ENCODE results near the gene SNX21.

Gene SNX21

DNA sequence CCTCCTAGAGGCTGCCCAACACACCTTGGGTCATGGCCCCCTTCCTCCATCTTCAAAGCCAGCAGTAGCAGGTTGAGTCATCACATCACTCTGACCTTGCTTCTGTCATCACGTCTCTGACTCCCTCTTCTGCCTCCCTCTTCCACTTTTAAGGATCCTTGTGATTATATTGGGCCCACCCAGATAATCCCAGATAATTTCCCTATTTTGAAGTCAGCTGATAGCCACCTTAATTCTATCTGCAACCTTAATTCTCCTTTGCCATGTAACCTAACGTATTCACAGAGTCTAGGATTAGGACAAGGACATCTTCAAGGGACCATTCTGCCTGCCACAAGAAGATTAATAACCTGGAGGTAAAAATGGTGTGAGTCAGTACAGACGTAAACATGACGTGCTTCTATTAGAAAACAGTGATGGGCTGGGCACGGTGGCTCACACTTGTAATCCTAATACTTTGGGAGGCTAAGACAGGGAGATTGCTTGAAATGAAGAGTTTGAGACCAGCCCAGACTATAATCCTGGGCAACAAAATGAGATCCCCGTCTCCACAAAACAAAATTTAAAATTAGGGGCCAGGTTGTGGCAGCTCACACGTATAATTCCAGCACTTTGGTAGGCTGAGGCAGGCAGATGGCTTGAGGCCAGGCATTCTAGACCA is 27.1 kb downstream of the SNX21 start:
- TF ChIP-seq, protein P1, sequence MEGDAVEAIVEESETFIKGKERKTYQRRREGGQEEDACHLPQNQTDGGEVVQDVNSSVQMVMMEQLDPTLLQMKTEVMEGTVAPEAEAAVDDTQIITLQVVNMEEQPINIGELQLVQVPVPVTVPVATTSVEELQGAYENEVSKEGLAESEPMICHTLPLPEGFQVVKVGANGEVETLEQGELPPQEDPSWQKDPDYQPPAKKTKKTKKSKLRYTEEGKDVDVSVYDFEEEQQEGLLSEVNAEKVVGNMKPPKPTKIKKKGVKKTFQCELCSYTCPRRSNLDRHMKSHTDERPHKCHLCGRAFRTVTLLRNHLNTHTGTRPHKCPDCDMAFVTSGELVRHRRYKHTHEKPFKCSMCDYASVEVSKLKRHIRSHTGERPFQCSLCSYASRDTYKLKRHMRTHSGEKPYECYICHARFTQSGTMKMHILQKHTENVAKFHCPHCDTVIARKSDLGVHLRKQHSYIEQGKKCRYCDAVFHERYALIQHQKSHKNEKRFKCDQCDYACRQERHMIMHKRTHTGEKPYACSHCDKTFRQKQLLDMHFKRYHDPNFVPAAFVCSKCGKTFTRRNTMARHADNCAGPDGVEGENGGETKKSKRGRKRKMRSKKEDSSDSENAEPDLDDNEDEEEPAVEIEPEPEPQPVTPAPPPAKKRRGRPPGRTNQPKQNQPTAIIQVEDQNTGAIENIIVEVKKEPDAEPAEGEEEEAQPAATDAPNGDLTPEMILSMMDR (IDR thresholded peaks at IDR 0.05; ENCODE audit: control extremely low read depth, extremely low read depth, low read depth, missing control alignments) = no peak
- ChIA-PET POLR2A (interaction anchor here (0.7 kb wide), 1 partner anchor 109 kb away, joined by 4 read pairs; no protein-coding TSS in a partner anchor), CTCF (interaction anchor here (1.5 kb wide), 1 partner anchor 21 kb away, joined by 3 read pairs; no protein-coding TSS in a partner anchor)
- DNase-seq (ENCODE audit: extremely low spot score) = no peak

DNA sequence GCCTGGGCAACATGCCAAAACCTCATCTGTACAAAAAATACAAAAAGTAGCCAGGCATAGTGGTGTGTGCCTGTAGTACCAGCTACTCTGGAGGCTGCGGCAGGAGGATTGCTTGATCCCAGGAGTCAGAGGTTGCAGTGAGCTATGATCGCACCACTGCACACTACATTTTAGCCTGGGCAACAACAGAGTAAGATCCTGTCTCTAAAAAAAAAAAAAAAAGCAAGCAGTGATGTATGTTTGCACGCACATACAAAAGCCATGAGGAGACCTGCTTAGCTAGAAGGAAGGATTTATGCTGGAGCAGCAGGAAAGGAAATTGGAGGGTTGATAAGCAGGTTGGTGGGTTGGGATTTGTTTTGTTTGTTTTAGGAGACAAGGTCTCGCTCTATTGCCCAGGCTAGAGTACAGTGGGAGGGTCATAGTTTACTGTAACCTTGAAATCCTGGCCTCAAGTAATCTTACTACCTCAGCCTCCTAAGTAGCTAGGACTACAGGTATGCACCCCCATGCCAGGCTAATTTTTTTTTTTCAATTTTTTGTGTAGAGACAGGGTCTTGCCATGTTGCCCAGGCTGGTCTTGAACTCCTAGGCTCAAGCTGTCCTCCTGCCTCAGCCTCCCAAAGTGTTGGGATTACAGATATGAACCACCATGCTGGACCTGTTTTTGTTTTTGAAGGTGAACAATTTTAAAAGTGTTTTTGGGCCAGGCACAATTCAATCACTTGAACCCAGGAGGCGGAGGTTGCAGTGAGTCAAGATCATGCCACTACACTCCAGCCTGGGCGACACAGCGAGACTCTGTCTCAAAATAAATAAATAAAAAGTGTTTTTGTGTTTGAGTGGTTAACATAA is 27.8 kb downstream of the SNX21 start:
- ChIA-PET POLR2A (no interaction called here), CTCF (interaction anchor here (1.5 kb wide), 1 partner anchor 20 kb away, joined by 3 read pairs; no protein-coding TSS in a partner anchor)
- no peak for DNase-seq (ENCODE audit: extremely low spot score)
- TF ChIP-seq, protein P1 (IDR thresholded peaks at IDR 0.05; ENCODE audit: control extremely low read depth, extremely low read depth, low read depth, missing control alignments) = no peak

DNA sequence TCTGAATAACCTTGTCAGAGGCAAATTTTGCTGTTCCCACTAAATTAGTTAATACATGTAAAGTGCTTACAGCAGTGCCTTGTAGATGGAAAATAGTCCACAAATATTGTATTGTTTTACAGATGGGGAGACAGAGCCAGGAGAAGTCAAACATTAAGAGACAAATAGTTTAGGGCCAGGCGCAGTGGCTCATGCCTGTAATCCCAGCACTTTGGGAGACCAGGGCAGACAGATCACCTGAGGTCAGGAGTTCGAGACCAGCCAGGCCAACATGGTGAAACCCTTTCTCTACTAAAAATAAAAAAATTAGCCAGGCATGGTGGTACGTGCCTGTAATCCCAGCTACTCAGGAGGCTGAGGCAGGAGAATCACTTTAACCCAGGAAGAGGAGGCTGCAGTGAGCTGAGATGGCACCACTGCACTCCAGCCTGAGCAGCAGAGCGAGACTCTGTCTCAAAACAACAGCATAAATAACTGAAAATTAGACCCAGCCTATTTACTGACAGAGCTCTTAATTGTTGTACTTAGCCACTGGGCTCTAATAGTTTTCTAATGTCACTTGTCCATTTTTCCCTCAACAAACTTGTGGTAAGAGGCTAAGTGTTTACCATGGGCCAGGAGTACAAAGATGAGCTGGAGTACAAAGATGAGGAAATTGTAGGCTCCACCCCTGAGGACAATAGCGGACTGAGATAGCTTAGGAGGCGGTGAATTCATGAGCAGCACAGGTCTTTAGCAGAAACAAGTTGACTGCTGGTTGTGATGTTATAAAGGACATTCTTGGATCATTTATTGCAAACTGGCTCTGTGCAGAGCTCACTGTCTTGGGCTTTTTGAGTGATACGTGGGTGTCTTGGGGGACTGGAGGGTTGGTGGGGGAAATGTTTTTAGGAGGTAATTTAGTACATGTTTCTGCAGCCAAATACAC is 30.2 kb downstream of the SNX21 start:
- TF ChIP-seq, protein P1 (IDR thresholded peaks at IDR 0.05; ENCODE audit: control extremely low read depth, extremely low read depth, low read depth, missing control alignments) = no peak
- no peak for DNase-seq (ENCODE audit: extremely low spot score)
- CTCF ChIA-PET = interaction anchor here (1.1 kb wide), 1 partner anchor 10 kb away, joined by 3 read pairs; no protein-coding TSS in a partner anchor
- POLR2A ChIA-PET = no interaction called here

DNA sequence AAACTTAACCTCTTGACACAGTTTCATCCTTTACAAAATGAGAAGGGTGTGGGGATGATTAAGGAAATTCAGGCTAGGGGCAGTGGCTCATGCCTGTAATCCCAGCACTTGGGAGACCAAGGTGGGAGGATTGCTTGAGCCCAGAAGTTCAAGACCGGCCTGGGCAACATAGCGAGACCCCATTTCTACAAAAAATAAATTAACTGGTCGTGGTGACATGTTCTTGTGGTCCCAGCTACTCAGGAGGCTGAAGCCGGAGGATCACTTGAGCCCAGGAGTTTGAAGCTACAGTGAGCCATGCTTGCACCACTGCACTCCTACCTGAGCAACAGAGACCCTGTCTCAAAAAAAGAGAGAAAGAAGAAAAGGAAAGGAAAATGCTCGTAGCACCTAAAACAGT is 32.9 kb downstream of the SNX21 start:
- DNase-seq (ENCODE audit: extremely low spot score) = no peak
- ChIA-PET POLR2A (no interaction called here), CTCF (no interaction called here)
- TF ChIP-seq, protein P1 (IDR thresholded peaks at IDR 0.05; ENCODE audit: control extremely low read depth, extremely low read depth, low read depth, missing control alignments) = no peak

DNA sequence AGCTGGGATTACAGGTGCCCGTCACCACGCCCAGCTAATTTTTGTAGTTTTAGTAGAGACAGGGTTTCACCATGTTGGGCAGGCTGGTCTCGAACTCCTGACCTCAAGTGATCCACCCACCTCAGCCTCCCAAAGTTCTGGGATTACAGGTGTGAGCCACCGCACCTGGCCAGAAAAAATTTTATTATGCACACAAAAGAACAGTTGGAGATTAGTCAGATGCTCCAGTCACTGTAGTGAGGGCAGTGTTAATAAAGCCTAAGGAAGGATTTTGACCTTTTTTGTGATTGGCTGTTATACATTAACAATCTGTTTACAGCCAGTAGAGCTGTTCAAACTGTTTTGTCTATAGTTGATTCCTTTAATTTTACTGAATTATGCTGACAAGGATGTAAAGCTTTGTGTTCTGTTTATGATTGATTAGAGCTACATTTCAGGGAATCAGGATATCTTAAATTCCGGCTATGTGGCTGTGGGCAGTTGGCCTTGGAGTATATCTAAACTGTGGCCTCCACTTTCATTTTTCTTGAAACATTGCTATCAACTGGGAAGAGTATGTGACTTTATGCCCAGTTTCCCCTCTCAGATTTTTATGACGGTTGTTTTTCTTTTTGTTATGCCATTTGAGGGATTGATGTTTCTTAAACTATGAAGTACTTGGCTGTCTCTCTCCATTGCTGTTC is 33.7 kb downstream of the SNX21 start:
- ChIA-PET POLR2A (no interaction called here), CTCF (interaction anchor here (1.6 to 2.4 kb wide), 3 partner anchors 17 to 102 kb away, joined by 3 to 6 read pairs (median 4); no protein-coding TSS in a partner anchor)
- TF ChIP-seq, protein P1 (IDR thresholded peaks at IDR 0.05; ENCODE audit: control extremely low read depth, extremely low read depth, low read depth, missing control alignments) = no peak
- no peak for DNase-seq (ENCODE audit: extremely low spot score)
